HUES48 (cell line): Measurements from ENCODE around the gene OLIG1.

Experiments used
- H3K27ac ChIP-seq: one replicate; pipeline ENCODE4 v1.7.0; 2013; ENCODE audit warnings: low read depth, low read length, inconsistent platforms
- H3K27me3 ChIP-seq: 2 replicates; pipeline ENCODE4 v1.6.1; 2013; ENCODE audit warnings: mild to moderate bottlenecking, low read length; ENCODE audit not compliant: control insufficient read depth, insufficient read depth
- H3K36me3 ChIP-seq: 2 replicates; pipeline ENCODE4 v1.6.1; 2013; ENCODE audit warnings: low read length; ENCODE audit not compliant: control insufficient read depth, insufficient read depth
- H3K4me1 ChIP-seq: 2 replicates; pipeline ENCODE4 v1.6.1; 2013; ENCODE audit warnings: mild to moderate bottlenecking, low read length; ENCODE audit not compliant: control insufficient read depth, insufficient read depth
- H3K4me3 ChIP-seq: 2 replicates; pipeline ENCODE4 v1.5.1; 2013; ENCODE audit warnings: mild to moderate bottlenecking, low read depth, low read length
- H3K9ac ChIP-seq: 2 replicates; pipeline ENCODE4 v1.6.1; 2013; ENCODE audit warnings: mild to moderate bottlenecking, low read depth, low read length, moderate library complexity
- H3K9me3 ChIP-seq: 2 replicates; pipeline ENCODE4 v1.6.1; 2013; ENCODE audit warnings: low read length; ENCODE audit not compliant: control insufficient read depth, insufficient read depth

The OLIG1 gene

DNA sequence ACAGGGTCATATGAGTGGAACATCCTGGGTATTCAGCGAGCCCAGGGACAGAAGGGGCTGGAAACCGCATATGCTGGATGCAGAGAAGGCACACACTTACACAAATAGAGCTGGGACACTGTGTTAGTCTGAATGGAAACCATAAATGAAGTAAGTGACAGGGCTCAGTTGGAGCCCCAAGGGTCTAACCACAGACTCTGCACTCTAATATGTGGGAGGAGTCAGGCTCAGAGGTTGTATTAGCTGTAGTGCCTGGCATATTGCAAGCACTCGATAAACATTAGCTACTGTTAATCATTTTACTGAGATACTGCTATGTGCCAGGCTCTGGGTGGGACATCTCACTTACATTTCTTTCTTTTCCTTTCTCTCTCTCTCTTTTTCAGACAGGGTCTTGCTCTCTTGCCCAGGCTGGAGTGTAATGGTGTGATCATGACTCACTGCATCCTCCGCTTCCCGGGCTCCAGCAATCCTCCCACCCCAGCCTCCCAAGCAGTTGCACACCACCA is 6.5 kb upstream of the OLIG1 start:
- Histone ChIP-seq H3K36me3 (no peaks in the 10 kb centered on the region), H3K4me1 (peaks cover 12% of the 10 kb centered on the region), H3K4me3 (no peak overlapping the region), H3K27me3 (peaks cover 90% of the 10 kb centered on the region), H3K9ac (no peak overlapping the region), H3K27ac (no peak overlapping the region), H3K9me3 (no peaks in the 10 kb centered on the region)

DNA sequence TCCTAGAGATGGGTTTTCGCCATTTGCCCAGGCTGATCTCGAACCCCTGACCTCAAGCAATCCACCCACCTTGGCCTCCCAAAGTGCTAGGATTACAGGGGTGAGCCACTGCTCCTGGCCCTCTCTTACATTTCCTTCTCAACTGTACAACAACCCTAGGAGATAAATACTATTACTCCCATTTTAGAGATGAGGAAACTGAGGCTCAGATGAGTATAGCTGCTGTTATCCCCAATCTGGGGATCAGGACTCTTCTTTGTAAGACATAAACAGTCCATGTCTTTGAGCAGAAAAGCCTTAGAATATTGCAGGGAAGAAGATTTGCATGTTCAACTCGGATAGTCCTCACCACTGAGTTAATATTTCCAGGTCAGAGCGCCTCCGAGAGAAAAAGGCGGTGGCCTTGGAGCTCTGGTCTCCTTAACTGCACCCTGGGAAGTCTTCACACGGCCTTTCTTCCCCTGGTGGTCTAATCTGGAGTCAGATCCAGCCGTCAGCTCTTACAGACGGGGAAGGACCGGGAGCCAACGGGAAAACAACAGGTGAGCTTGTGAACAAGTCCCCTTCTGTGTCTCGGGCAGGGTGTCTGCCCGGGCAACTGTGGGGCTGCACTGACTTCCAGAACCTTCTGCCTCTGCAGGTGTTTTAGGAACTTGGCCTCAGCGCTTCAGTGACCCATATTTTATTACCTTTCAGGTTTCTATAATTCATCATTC is 5.9 kb upstream of the OLIG1 start:
- no peak overlapping the region for H3K27ac ChIP-seq
- peaks cover 12% of the 10 kb centered on the region for H3K4me1 ChIP-seq
- no peak overlapping the region for H3K9ac ChIP-seq
- H3K36me3 ChIP-seq: no peaks in the 10 kb centered on the region
- H3K27me3 ChIP-seq: peaks cover 92% of the 10 kb centered on the region
- H3K9me3 ChIP-seq: peaks cover under 1% of the 10 kb centered on the region; the same call in 1 of the 2 replicates
- no peak overlapping the region for H3K4me3 ChIP-seq

DNA sequence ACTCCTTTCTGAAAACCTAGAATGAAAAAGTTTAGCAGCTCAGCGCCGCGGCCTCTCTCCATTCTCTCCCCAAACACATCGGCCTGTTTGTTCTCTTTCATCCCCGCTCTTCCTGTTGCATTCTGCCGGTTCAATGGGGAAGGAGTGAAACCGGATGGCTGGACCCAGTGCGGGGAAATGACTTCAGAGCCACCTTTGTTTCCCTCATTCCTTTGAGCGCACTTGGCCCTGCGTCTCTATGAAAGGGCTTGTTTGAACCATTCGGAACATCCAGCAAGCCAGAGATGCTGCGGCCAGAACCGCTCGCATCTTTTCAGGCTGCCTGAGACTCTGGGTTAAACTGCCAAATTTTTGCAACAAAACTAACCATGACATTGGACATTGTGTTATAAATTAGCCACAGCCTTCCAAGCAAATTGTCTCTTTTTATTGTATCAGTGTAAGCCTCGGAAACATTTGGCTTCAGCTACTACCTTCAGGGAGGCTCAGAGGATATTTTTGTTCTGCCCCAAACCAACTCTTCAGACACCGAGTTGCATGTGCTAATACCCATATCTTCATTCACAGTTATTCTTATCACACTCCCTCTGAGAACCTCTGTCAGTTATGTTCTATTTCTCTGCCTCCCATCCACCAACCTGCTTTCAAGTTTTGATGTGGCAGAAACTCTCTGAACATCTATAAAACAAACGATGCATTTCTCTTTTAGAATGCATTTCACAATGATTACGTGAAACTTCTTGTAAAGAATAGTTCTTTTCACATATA is 5.1 kb upstream of the OLIG1 start:
- no peak overlapping the region for H3K9ac ChIP-seq
- H3K27me3 ChIP-seq: peaks cover 92% of the 10 kb centered on the region
- H3K27ac ChIP-seq: no peak overlapping the region
- H3K4me3 ChIP-seq: no peak overlapping the region
- H3K9me3 ChIP-seq: peaks cover 3% of the 10 kb centered on the region
- H3K4me1 ChIP-seq: peaks cover 12% of the 10 kb centered on the region
- no peaks in the 10 kb centered on the region for H3K36me3 ChIP-seq

DNA sequence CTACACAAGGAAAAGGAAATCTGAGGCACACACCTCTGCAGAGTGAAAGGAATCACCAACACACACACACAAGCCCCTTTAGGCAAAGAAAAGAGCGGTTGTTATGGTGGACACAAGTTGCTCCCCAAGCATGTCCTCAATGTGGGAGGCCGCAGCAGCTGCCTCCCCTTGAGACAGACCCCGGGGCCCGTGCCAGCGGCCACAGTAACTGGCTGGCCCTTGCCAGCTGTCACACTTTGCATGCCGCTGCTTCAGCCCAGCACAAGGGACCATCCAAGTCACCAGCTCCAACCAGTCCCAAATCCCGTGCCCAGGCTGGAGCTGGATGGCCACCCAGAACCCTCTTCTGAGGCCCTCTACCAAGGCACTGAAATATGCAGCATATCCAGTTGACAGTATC is 2.9 kb upstream of the OLIG1 start:
- H3K9me3 ChIP-seq: peaks cover 3% of the 10 kb centered on the region
- H3K27me3 ChIP-seq: peaks cover 94% of the 10 kb centered on the region
- no peak overlapping the region for H3K4me3 ChIP-seq
- H3K4me1 ChIP-seq: peaks cover 18% of the 10 kb centered on the region
- H3K36me3 ChIP-seq: no peaks in the 10 kb centered on the region
- H3K9ac ChIP-seq: no peak overlapping the region
- H3K27ac ChIP-seq: no peak overlapping the region

DNA sequence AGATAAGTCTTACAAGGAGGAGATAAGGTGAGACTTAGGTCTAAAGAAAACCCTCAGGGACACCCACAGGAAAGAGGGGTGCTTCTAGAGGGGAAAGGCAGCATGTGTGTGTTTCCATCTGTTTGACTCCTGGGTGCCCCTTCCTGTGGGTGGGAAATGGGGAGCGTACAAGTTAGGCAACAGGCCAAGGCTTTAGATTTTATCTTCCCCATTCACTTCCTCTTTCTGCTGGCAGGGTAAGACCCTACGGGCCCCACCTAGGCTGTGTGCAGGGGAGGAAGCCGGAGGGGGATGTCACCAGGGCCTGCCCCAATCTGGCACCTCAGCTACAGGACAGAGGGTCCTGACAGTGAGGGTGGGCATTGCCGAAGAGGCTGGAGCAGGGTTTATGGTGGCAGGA is 2.5 kb upstream of the OLIG1 start:
- no peak overlapping the region for H3K27ac ChIP-seq
- H3K9ac ChIP-seq: no peak overlapping the region
- peaks cover 98% of the 10 kb centered on the region for H3K27me3 ChIP-seq
- no peak overlapping the region for H3K4me3 ChIP-seq
- H3K4me1 ChIP-seq: peaks cover 22% of the 10 kb centered on the region
- H3K9me3 ChIP-seq: peaks cover 3% of the 10 kb centered on the region
- H3K36me3 ChIP-seq: no peaks in the 10 kb centered on the region

DNA sequence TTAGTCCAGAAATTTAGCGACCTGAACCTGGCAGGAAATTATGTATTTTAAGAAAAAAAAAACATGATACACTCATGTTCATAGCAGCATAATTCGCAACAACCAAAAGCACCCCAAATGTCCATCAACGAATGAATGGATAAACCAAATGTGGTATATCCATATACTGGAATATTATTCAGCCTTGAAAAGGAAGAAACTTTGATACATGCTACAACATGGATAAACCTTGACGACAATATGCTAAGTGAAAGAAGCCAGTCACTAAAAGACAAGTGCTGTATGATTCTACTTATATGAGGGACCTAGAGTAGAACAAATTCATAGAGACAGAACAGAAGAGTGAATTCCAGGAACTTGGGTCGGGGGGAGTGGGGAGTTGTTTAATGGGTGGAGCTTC is 698 bp upstream of the OLIG1 start:
- H3K9ac ChIP-seq: no peak overlapping the region
- H3K4me1 ChIP-seq: peaks cover 32% of the 10 kb centered on the region
- H3K36me3 ChIP-seq: no peaks in the 10 kb centered on the region
- no peak overlapping the region for H3K4me3 ChIP-seq
- peaks cover 100% of the 10 kb centered on the region for H3K27me3 ChIP-seq
- no peak overlapping the region for H3K27ac ChIP-seq
- peaks cover 3% of the 10 kb centered on the region for H3K9me3 ChIP-seq

DNA sequence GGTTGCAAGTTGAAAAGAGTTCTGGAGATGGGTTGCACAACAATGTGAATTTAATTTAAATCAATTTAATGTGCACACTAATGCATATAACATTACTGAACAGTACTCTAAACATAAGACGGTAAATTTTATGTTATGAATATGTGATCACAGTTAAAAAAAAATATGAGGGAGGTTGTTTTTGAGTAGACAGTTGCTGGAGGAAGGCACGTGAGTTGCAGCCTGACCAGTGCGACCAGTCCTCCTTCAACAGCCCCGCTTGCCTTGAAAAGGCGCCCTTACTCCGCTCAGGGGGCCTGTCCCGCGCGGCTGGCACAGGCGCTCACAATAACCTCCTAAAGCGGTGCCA is 322 bp upstream of the OLIG1 start:
- Histone ChIP-seq H3K4me3 (no peak overlapping the region), H3K4me1 (peaks cover 32% of the 10 kb centered on the region), H3K9ac (no peak overlapping the region), H3K9me3 (peaks cover 3% of the 10 kb centered on the region), H3K36me3 (no peaks in the 10 kb centered on the region), H3K27me3 (peaks cover 100% of the 10 kb centered on the region), H3K27ac (no peak overlapping the region)

DNA sequence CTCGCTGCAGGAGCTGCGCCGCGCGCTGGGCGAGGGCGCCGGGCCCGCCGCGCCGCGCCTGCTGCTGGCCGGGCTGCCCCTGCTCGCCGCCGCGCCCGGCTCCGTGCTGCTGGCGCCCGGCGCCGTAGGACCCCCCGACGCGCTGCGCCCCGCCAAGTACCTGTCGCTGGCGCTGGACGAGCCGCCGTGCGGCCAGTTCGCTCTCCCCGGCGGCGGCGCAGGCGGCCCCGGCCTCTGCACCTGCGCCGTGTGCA is 730 bp downstream of the OLIG1 start:
- H3K27ac ChIP-seq: no peak overlapping the region
- H3K9ac ChIP-seq: no peak overlapping the region
- peaks cover 3% of the 10 kb centered on the region for H3K9me3 ChIP-seq
- peaks cover 99% of the 10 kb centered on the region for H3K27me3 ChIP-seq
- H3K4me1 ChIP-seq: peaks cover 36% of the 10 kb centered on the region
- peak overlapping the region; percentile 53; the same call in 1 of the 2 replicates for H3K4me3 ChIP-seq
- H3K36me3 ChIP-seq: no peaks in the 10 kb centered on the region

DNA sequence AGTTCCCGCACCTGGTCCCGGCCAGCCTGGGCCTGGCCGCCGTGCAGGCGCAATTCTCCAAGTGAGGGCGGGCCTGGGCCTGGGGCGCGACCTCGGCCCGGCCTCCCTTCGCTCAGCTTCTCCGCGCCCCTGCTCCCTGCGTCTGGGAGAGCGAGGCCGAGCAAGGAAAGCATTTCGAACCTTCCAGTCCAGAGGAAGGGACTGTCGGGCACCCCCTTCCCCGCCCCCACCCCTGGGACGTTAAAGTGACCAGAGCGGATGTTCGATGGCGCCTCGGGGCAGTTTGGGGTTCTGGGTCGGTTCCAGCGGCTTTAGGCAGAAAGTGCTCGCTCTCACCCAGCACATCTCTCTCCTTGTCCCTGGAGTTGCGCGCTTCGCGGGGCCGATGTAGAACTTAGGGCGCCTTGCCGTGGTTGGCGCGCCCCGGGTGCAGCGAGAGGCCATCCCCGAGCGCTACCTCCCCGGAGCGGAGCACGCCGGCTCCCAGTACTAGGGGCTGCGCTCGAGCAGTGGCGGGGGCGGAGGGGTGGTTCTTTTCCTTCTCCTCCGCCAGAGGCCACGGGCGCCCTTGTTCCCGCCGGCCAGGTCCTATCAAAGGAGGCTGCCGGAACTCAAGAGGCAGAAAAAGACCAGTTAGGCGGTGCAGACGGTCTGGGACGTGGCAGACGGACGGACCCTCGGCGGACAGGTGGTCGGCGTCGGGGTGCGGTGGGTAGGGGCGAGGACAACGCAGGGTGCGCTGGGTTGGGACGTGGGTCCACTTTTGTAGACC is 1.2 kb downstream of the OLIG1 start:
- Histone ChIP-seq H3K27me3 (peaks cover 99% of the 10 kb centered on the region), H3K4me1 (peaks cover 41% of the 10 kb centered on the region), H3K36me3 (no peaks in the 10 kb centered on the region), H3K9ac (no peak overlapping the region), H3K4me3 (peak overlapping the region; percentile 53; the same call in 1 of the 2 replicates), H3K9me3 (peaks cover 3% of the 10 kb centered on the region), H3K27ac (no peak overlapping the region)

DNA sequence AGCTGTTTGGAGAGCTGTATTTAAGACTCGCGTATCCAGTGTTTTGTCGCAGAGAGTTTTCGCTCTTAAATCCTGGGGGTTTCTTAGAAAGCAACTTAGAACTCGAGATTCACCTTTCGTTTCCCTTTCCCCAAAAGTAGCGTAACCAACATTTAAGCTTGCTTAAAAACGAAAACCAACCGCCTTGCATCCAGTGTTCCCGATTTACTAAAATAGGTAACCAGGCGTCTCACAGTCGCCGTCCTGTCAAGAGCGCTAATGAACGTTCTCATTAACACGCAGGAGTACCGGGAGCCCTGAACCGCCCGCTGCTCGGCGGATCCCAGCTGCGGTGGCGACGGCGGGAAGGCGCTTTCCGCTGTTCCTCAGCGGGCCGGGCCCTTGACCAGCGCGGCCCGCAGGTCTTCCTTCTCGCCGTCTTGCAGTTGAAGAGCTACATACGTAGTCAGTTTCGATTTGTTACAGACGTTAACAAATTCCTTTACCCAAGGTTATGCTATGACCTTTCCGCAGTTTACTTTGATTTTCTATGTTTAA is 1.9 kb downstream of the OLIG1 start:
- Histone ChIP-seq H3K4me1 (peaks cover 47% of the 10 kb centered on the region), H3K9ac (no peak overlapping the region), H3K36me3 (no peaks in the 10 kb centered on the region), H3K27me3 (peaks cover 99% of the 10 kb centered on the region), H3K4me3 (peak overlapping the region; percentile 53), H3K27ac (no peak overlapping the region), H3K9me3 (peaks cover 3% of the 10 kb centered on the region)
